ENCODE results near the gene CERS6.

Gene CERS6

DNA sequence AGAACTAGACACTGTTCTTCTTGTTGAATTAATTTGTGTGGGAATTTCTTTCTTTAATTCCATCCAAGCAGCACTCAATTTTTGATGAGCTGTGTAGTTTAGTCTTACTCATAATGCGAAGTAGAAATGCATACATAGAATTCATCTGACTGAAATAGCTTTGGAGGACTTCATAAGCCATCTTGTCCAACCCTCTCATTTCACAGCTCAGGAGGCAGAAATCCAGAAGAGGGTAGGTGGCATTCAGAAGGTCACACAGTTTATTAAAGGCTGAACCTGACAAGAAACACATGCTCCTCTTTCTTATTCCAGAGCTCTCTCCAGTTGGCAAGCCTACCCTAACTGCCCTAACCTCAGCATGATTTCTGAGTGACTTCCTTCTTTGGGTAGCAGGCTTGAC lies 177.1 kb downstream of the CERS6 start:
- H3K4me3 ChIP-seq (ENCODE audit: low read length): no peak overlapping the region
- TF ChIP-seq, protein P1, sequence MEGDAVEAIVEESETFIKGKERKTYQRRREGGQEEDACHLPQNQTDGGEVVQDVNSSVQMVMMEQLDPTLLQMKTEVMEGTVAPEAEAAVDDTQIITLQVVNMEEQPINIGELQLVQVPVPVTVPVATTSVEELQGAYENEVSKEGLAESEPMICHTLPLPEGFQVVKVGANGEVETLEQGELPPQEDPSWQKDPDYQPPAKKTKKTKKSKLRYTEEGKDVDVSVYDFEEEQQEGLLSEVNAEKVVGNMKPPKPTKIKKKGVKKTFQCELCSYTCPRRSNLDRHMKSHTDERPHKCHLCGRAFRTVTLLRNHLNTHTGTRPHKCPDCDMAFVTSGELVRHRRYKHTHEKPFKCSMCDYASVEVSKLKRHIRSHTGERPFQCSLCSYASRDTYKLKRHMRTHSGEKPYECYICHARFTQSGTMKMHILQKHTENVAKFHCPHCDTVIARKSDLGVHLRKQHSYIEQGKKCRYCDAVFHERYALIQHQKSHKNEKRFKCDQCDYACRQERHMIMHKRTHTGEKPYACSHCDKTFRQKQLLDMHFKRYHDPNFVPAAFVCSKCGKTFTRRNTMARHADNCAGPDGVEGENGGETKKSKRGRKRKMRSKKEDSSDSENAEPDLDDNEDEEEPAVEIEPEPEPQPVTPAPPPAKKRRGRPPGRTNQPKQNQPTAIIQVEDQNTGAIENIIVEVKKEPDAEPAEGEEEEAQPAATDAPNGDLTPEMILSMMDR (conservative IDR thresholded peaks at IDR 0.05; ENCODE audit: low read depth, low read length): no peak
- DNase-seq (ENCODE audit: low read depth): no peak

DNA sequence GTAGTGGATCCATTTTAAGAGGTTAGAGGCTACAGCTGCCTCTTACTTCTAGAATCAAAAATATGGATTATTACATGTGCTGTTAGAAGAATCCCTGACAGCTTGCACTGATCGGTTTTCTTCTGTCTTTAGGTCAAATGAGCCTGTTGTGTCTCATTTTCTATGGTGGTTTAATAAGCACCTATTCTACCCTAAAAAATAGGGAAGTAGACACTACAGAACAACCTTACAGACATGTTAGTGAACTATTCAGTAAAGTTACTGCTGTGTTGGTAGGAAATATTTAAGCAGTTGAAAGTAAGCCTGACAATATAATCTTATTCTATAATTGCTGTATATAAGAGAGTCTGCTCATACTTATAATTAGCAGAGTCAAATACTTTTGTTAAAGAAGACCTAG lies 177.8 kb downstream of the CERS6 start:
- TF ChIP-seq, protein P1 (conservative IDR thresholded peaks at IDR 0.05; ENCODE audit: low read depth, low read length): no peak
- no peak for DNase-seq (ENCODE audit: low read depth)
- no peak overlapping the region for H3K4me3 ChIP-seq (ENCODE audit: low read length)

DNA sequence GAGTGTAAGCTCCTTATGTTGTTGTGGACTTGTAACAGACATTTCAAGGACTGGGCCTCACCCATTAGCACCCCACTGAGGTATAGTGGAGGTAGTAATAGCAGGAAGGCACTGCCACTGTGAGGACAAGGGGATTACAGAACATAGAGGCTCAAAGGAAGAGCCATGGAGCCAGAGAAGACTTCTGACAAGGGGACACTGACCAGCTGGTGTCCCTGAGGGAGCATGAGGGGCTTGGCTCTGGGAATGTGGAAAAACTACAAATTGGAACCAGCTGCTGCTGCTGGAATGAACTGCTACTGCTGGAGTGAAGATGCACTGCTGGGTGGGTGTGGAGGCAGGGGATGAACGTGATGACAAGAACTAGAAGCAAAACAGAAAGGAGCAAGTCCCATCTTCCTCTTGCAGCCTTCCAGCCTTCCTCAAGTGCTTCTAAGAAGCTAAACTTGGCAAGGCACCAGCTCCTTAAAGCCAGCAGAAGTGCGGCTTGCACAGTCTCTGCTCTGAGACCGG lies 179.0 kb downstream of the CERS6 start:
- TF ChIP-seq, protein P1 (conservative IDR thresholded peaks at IDR 0.05; ENCODE audit: low read depth, low read length): no peak
- no peak overlapping the region for H3K4me3 ChIP-seq (ENCODE audit: low read length)
- DNase-seq (ENCODE audit: low read depth): no peak

DNA sequence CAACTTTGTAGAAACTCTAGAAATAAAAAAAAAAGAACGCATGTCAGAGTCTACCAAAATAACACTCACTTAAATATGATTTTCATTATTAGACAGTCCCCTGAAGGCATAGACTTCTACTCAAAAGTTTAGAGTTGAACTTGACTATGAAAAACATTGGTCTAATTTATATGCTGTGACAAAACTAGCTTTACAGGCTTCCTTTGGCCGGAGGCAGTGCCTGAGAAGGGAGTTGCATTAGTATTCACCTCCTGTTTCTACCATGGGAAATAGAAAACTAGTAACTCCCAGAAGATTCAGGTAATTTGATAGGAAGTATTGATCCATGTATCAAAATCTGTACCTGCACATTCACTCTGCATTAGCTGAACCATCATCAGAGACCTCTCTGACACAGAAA lies 182.9 kb downstream of the CERS6 start:
- H3K4me3 ChIP-seq (ENCODE audit: low read length): no peak overlapping the region
- TF ChIP-seq, protein P1 (conservative IDR thresholded peaks at IDR 0.05; ENCODE audit: low read depth, low read length): no peak
- no peak for DNase-seq (ENCODE audit: low read depth)

DNA sequence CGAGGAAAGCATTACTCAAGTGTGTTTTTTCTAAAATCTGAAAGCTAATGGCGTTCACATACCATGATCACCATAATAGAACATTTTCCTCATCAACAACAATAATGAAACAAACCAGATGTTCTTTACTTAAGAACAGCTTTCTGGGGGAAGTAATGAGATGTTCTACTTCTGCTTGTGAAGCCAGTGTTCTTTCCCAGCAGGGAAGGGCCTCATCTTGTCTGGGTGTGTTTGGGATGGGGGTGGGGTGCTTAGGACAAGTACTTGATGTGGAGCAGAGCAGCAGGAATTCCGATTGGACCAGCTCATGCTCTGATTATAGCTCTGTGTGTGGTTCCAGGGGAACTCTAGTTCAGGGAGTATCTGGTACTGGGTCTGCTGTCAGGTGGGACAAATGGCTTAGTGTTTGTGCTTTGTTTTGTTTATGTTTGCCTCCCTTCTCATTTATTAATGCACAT lies 183.4 kb downstream of the CERS6 start:
- no peak overlapping the region for H3K4me3 ChIP-seq (ENCODE audit: low read length)
- no peak for DNase-seq (ENCODE audit: low read depth)
- TF ChIP-seq, protein P1 (conservative IDR thresholded peaks at IDR 0.05; ENCODE audit: low read depth, low read length): no peak

DNA sequence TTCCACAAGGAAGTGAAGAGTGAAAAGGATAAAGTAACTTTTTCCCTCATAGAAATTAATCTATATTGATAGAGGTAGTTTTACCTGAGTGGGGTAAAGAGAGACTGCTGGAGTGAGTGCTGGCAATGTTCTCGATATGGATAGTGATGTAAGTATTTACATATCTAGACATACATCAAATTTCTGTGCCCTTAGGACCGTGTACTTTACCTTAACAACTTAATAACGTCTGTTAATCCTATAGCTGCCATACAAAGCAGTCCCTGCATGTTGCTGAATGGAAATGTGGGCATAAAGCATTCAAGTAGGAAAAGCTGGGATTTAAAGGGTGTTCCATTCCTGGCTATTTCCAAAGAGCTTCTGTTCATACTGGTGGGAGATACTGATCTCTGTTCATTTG lies 184.0 kb downstream of the CERS6 start:
- no peak for DNase-seq (ENCODE audit: low read depth)
- no peak overlapping the region for H3K4me3 ChIP-seq (ENCODE audit: low read length)
- TF ChIP-seq, protein P1 (conservative IDR thresholded peaks at IDR 0.05; ENCODE audit: low read depth, low read length): no peak

DNA sequence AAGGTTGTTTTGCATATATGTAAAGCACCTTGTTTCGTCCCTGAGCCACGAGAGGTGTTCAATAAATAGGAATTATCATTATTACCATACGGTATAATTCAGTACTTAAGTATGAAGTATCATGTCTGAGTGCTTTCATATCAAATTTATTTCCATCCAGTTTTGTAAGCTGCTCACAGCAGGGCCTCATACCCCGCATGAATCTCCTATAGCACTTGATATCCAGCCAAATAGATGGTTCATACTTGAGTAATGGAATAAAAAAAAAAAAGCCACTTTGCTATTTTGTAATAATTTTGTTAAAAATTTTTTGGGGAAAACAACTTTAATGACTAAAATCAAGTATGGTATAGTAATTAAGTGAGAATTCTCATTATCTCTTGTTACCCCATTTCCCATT lies 185.6 kb downstream of the CERS6 start:
- TF ChIP-seq, protein P1 (conservative IDR thresholded peaks at IDR 0.05; ENCODE audit: low read depth, low read length): no peak
- DNase-seq (ENCODE audit: low read depth): no peak

More for the DNA sequence above, 185.6 kb downstream of the CERS6 start:
- H3K4me3 ChIP-seq (ENCODE audit: low read length): no peak overlapping the region
